Transverse colon (tissue), 4 donors: ENCODE measurements around the gene GRAPL. TPM values are rescaled to one million over a fixed set of nuclear protein-coding genes. Genes with fewer than 3 reads are reported as not detected.
"Not testable (repeated sequence)": the region's sequence is repeated elsewhere in the genome, so short reads cannot be mapped to it uniquely, and the experiment has no call there.

Source experiments
- DNase-seq: peaks from one replicate; pipeline ENCODE4 v3.0.0-alpha.2; 2019
- H3K27ac ChIP-seq, 4 donors: fragments of 200-600 bp; sonication (generic); 2 replicates each; pipeline ENCODE4 v1.5.1; 2016 to 2018; ENCODE audit warnings: inconsistent platforms in 4 of 4
- H3K27me3 ChIP-seq: fragments of 200-600 bp; sonication (generic); 2 replicates; pipeline ENCODE4 v1.5.1; 2017; ENCODE audit warnings: inconsistent platforms
- H3K36me3 ChIP-seq, 4 donors: fragments of 200-600 bp; sonication (generic); 2 replicates each; pipeline ENCODE4 v1.5.1; 2017 to 2019; ENCODE audit warnings: inconsistent platforms in 4 of 4
- H3K4me1 ChIP-seq, 4 donors: fragments of 200-600 bp; sonication (generic); 2 replicates each; pipeline ENCODE4 v1.5.1; 2017 to 2020; ENCODE audit warnings: inconsistent platforms in 4 of 4
- H3K4me3 ChIP-seq, 4 donors: fragments of 200-600 bp; sonication (generic); 1 replicate in 1 of 4; 2 replicates in 3 of 4; pipeline versions ENCODE4 v1.5.1 to v1.6.1; 2017 to 2019; ENCODE audit warnings: inconsistent platforms in 4 of 4
- H3K9me3 ChIP-seq, 2 donors: fragments of 200-600 bp; sonication (generic); 2 replicates each; pipeline ENCODE4 v1.5.1; 2017 to 2019; ENCODE audit warnings: inconsistent platforms in 2 of 2
- CTCF ChIP-seq, 5 experiments: fragments of 200-600 bp in 3 of 5; fragments of 450-650 bp in 2 of 5; sonication (generic) in 3 of 5; IDR thresholded peaks; 1 replicate in 2 of 5; 2 replicates in 3 of 5; pipeline ENCODE4 v1.5.1; 2016 to 2017; ENCODE audit warnings: antibody characterized with exemption in 5 of 5, inconsistent platforms in 3 of 5, mild to moderate bottlenecking in 2 of 5, moderate library complexity in 1 of 5
- POLR2A ChIP-seq: fragments of 450-650 bp; IDR thresholded peaks from one replicate; pipeline ENCODE4 v1.6.1; 2016; ENCODE audit warnings: antibody characterized with exemption, mild to moderate bottlenecking, moderate library complexity
- POLR2AphosphoS5 ChIP-seq, 3 donors: sonication (generic); formaldehyde crosslinking; IDR thresholded peaks; one replicate each; pipeline ENCODE4 v1.6.1; 2016; ENCODE audit warnings: antibody characterized with exemption in 3 of 3
- WGBS, 2 donors: methylation state at CpG; one replicate each; pipeline ENCODE4 v1.1.5; 2018; ENCODE audit warnings: low coverage in 1 of 2; 5-methylcytosine and 5-hydroxymethylcytosine counted together
- in situ Hi-C, 4 donors: fragments of 200-750 bp; cut with MboI; loops; one replicate each; pipeline versions ENCODE4 v1.15.0 to v1.15.1; 2017; ENCODE audit warnings: low sequenced_read_pairs in 3 of 4, low pct_ligation_motif_present in 1 of 4, low pct_unique_long_range_greater_than_20kb in 1 of 4
- intact Hi-C: fragments of 100-400 bp; cut with DNase I; formaldehyde crosslinking; loops from one replicate; pipeline ENCODE4 v1.15.1; 2023; ENCODE audit warnings: low total_unique reads
- total RNA-seq, 4 donors: library from RNA; depleted of rRNA; stranded (reverse); fragments of >200 nt; gene quantifications; one replicate each; pipeline ENCODE4 v1.1.0, GENCODE V29; 2016

GRAPL gene
- total RNA-seq, 4 donors from 2014 or later = 2.2 to 4.1 TPM; not detected in 2

GRCh38 chr17:19111111-19111711 is 16.2 kb upstream of the GRAPL start:
- H3K27ac ChIP-seq = peak overlapping the region; percentile 84 to 92 (median 89)
- intact Hi-C loops, H3K4me1 ChIP-seq, in situ Hi-C loops, H3K9me3 ChIP-seq, H3K27me3 ChIP-seq, H3K36me3 ChIP-seq: not testable (repeated sequence)
- peak overlapping the region in 3 of 4 donors; percentile 31 to 68 (median 32) for H3K4me3 ChIP-seq
- peak; percentile 73 for DNase-seq
- TF ChIP-seq POLR2AphosphoS5 (IDR thresholded peaks at IDR 0.05) = peak; percentile 61 to 94 (median 84)
- peak; percentile 88 for TF ChIP-seq POLR2A
- TF ChIP-seq CTCF (IDR thresholded peaks at IDR 0.05) = peak; percentile 12 to 80 (median 43)
- WGBS, 2 donors = 0% methylated on average over 3 of the region's 39 CpGs; no CpG with 5 or more reads in 1 of the 2 donors

- peak overlapping the region in 3 of 4 donors; percentile 84 to 92 (median 92) for H3K27ac ChIP-seq
These were observed 15.5 kb upstream of the GRAPL start for GRCh38 chr17:19111801-19112458.

GRCh38 chr17:19112459-19112826 is 14.9 kb upstream of the GRAPL start:
- H3K4me3 ChIP-seq, intact Hi-C loops, H3K4me1 ChIP-seq, H3K27ac ChIP-seq, H3K36me3 ChIP-seq, H3K27me3 ChIP-seq, in situ Hi-C loops, DNase-seq, H3K9me3 ChIP-seq: not testable (repeated sequence)
- no CpG with 5 or more reads among the region's 18 CpGs for WGBS, 2 donors

More at GRCh38 chr17:19111801-19112458, 15.5 kb upstream of the GRAPL start:
- H3K27me3 ChIP-seq, intact Hi-C loops, H3K4me1 ChIP-seq, H3K9me3 ChIP-seq, H3K36me3 ChIP-seq, in situ Hi-C loops: not testable (repeated sequence)
- DNase-seq = peak; percentile 89
- H3K4me3 ChIP-seq = peak overlapping the region in 1 of 4 donors; percentile 59
- peak; percentile 99 for TF ChIP-seq POLR2A
- TF ChIP-seq POLR2AphosphoS5 (IDR thresholded peaks at IDR 0.05) = peak in 2 of 3 donors; percentile 95 to 98
- WGBS, 2 donors = 0% methylated on average over 20 of the region's 47 CpGs; no CpG with 5 or more reads in 1 of the 2 donors

GRCh38 chr17:19118695-19119094 is 8.7 kb upstream of the GRAPL start:
- WGBS, 2 donors = no CpG with 5 or more reads among the region's 12 CpGs
- intact Hi-C loops, H3K27me3 ChIP-seq: not testable (repeated sequence)

GRCh38 chr17:19125289-19125688 is 2.1 kb upstream of the GRAPL start:
- H3K4me3 ChIP-seq, H3K27ac ChIP-seq, H3K27me3 ChIP-seq, H3K36me3 ChIP-seq, H3K4me1 ChIP-seq, H3K9me3 ChIP-seq, in situ Hi-C loops, intact Hi-C loops, DNase-seq: not testable (repeated sequence)
- WGBS, 2 donors = no CpG with 5 or more reads among the region's 7 CpGs

More at GRCh38 chr17:19118695-19119094, 8.7 kb upstream of the GRAPL start:
- H3K36me3 ChIP-seq, H3K4me3 ChIP-seq, H3K27ac ChIP-seq, H3K9me3 ChIP-seq, DNase-seq, H3K4me1 ChIP-seq, in situ Hi-C loops: not testable (repeated sequence)

- DNase-seq, H3K4me3 ChIP-seq, H3K9me3 ChIP-seq, intact Hi-C loops, H3K4me1 ChIP-seq, H3K27ac ChIP-seq, H3K36me3 ChIP-seq, in situ Hi-C loops, H3K27me3 ChIP-seq: not testable (repeated sequence)
- WGBS, 2 donors = no CpG with 5 or more reads among the region's 9 CpGs
These were observed 2.1 kb downstream of the GRAPL start for GRCh38 chr17:19129500-19129899.

- H3K4me1 ChIP-seq, DNase-seq, H3K27ac ChIP-seq, H3K27me3 ChIP-seq, H3K36me3 ChIP-seq, in situ Hi-C loops, intact Hi-C loops, H3K4me3 ChIP-seq, H3K9me3 ChIP-seq: not testable (repeated sequence)
- WGBS, 2 donors = no CpG with 5 or more reads among the region's 8 CpGs
These were observed 3.7 kb downstream of the GRAPL start for GRCh38 chr17:19131108-19131507.

- H3K9me3 ChIP-seq, H3K27me3 ChIP-seq, intact Hi-C loops, in situ Hi-C loops, H3K4me1 ChIP-seq, DNase-seq, H3K36me3 ChIP-seq, H3K4me3 ChIP-seq, H3K27ac ChIP-seq: not testable (repeated sequence)
- no CpG with 5 or more reads among the region's 14 CpGs for WGBS, 2 donors
These were observed 4.4 kb downstream of the GRAPL start for GRCh38 chr17:19131772-19132171.

- H3K36me3 ChIP-seq, in situ Hi-C loops, H3K4me3 ChIP-seq, intact Hi-C loops, H3K27me3 ChIP-seq, H3K9me3 ChIP-seq, H3K27ac ChIP-seq, H3K4me1 ChIP-seq, DNase-seq: not testable (repeated sequence)
- no CpG with 5 or more reads among the region's 9 CpGs for WGBS, 2 donors
These were observed 6.4 kb downstream of the GRAPL start for GRCh38 chr17:19133793-19134192.

GRCh38 chr17:19135391-19135790 is 8.0 kb downstream of the GRAPL start:
- H3K27me3 ChIP-seq, H3K4me3 ChIP-seq, H3K27ac ChIP-seq, intact Hi-C loops, in situ Hi-C loops, H3K36me3 ChIP-seq, DNase-seq, H3K9me3 ChIP-seq, H3K4me1 ChIP-seq: not testable (repeated sequence)
- WGBS, 2 donors = no CpG with 5 or more reads among the region's 13 CpGs
